ENCODE data around the gene SMARCC1. TPM values are rescaled to one million over a fixed set of nuclear protein-coding genes. Genes with fewer than 3 reads are reported as not detected.
A peak's percentile ranks its signal among the peaks of the same experiment; 100 is the strongest.

SMARCC1 gene
- total RNA-seq, 1 donor from 2014 or later, result 41.5 TPM

DNA sequence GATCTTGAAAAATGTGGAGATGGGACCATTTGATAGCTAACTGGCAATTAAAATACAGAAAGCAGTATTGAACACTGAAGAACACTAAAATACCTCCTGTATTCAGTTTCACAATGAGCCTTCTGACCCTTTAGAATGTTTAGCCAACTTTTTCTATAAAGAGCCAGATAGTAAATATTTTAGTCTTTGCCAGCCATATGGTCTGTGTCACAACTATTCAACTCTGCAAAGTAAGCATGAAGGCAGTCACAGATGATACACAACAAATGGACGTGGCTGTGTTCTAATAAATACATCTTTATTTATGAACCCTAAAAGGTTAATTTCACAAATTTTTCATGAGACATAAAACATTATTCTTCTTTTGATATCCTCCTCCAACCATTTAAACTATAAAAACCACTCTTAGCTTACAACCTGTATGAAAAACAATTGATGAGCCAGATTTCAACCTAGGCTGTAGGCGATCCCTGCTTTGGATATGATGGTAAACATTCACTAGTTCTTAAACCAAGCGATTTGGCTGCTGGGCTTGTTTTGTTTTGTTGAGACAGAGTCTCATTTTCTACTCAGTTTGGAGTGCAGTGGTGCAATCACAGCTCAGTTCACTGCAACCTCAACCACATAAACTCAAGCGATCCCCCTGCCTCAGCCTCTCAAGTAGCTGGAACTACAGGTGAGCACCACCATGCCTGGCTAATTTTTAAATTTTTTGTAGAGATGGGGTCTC, 189.5 kb downstream of the SMARCC1 start:
- no peak for DNase-seq (ENCODE audit: low read depth)

DNA sequence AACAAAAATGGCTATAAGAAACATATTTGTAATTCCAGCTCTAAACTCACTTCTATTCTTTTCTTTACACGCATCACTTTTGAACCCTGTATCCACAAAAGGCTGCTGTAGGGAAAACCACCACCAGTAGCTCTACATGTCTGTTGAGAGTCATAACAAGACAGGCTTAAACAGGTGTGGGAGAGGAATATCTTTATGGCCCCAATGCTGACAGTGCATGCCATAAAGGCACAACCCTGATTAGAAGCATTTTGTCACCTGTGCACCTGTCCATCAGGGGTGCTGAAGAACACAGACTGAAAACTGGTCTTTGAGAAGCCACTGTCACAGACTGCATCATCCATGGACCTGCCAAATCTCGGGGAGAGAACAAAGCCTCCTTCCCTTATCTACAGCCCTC, 191.5 kb downstream of the SMARCC1 start:
- no peak for DNase-seq (ENCODE audit: low read depth)

DNA sequence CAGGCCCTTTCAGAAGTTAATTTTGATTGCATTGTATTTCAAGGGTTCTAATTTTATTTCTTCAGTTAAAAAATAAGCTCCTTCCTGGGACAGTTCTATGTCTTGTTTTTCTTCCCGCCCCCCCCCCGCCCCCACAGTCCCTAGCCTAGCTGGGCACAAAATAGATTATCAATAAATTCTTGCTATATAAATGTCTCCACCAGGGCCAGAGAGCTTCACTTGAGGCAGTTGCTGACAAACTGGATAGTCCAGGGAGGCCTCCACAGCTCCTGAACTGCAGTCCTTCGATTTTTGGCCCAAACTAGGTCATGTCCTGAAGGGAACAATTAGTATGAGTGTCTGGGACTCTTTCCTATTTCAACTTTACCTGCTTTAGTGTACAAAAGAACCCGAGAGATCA, 193.1 kb downstream of the SMARCC1 start:
- no peak for DNase-seq (ENCODE audit: low read depth)

DNA sequence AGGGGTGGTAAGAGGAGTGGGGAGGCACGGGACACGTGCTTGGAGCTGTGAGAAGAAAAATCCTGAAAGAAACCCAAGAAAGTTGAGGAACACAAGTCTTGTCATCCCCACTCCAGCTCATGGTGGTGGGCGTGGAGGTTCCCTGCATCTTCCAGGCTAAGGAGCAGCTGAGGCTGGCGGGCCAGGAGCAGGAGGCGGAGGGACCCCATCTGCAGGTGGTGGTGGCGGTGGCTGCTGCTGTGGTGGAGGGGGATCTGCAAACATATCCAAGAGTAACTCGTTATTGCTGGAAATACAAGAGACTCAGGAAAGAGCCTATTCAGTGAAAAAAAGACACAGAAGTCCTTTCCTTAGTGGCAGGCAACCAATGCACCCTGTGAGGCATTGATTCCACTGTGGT, 193.6 kb downstream of the SMARCC1 start:
- DNase-seq (ENCODE audit: low read depth), result no peak

DNA sequence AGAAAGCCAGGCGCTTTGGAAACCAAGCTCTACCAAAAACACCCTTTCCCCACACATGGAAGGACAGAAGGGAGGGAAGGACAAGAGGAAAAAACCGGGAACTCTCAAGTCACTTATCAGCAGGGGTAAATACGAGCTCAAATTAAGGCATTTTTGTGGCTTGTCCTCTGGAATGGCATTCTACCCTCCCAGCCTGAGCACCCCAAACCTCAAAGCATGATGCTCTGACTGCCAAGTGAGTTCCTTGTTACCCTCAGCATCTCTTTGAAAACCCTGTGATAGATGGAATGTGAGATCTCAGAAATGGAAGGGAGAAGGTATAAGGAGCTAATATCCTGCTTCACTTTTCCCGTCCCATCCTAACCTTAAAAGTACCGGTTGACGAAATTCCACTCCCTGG, 194.9 kb downstream of the SMARCC1 start:
- peak; percentile 40 for DNase-seq (ENCODE audit: low read depth)

DNA sequence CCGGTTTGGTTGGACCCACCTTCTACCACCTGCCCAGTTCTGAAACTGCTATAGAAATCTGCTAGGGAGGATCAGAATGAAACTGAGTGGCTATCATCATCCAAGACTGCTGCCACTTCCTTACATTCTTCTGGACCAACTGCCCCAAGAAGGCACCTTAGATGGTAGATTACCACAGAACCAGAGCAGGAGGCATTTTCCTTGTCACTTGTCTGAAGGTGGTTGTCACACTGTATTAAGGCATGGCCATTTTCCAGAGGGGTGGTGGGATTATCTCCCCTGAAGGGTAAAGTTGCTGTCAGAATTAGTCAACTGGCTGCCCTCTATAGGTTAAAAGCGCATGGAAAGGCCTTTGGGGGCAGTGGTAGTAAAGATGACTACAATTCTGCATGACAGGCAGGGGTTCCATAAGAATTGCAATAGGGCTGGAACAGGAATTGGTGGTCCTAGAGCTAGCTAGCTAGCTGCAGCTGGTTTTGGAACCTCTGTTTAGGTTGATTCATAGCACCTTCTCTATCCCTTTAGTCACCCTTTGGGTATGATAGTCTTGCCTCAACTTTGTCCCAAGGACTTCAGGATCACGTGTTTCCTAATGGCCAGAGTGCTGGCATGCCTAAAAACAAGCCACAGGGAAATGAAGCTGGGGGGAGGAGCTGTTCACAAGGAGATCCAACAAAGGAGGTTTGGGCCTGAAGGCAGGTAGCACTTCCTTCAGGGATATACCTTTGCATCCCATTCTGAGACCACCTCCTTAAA, 198.2 kb downstream of the SMARCC1 start:
- no peak for DNase-seq (ENCODE audit: low read depth)

DNA sequence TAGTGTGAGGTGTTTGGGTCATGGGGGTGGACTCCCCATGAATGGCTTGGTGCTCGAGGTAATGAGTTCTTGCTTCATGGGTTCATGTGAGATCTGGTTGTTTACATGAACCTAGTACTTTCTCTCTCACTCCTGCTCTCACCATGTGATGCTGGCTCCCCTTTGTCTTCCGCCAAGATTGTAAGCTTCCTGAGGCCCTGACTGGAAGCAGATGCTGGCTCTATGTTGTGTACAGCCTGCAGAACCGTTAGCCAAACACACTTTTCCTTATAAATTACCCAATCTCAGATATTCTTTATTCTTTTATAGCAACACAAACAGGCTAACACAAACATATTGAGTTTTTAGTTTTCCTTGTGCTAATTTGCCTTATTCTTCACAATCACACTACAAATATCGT, 199.9 kb downstream of the SMARCC1 start:
- no peak for DNase-seq (ENCODE audit: low read depth)

DNA sequence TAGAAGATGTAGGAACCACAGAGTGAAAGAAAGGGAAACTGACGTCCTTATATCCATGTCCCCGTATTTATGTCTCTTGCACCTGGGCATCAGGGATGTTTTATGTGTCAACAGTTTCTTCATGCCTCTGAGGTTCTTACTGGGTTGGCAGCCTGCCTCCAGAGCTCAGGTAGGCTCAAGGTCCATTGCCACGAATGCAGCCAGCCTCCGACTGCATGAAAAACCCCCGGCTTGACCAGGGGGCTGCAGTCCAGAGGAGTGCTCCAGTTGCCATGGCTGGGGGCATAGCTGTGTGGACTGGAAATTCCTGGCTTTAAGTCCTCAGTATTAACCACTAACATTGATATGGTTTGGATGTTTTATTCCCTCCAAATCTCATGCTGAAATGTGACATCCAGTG, 200.3 kb downstream of the SMARCC1 start:
- no peak for DNase-seq (ENCODE audit: low read depth)

DNA sequence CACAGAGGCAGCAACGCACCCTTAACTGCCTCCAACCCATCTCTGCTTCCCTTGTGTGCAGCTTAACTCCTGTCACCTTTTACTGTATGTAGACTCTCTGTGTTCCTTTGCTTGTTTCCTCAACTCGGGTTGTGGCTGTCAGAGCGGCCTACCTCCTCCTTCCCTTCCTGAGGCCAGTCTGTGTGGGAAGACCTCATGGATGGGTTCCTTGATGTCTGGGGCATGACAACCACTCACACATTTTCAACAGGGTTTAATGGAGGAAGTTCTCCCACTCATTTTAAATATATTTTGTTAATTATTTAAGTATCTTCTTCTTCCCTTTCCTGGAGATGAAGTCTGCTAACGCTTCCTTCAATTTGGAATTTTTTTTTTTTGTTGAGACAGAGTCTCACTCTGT, 201.2 kb downstream of the SMARCC1 start:
- DNase-seq (ENCODE audit: low read depth), result no peak

DNA sequence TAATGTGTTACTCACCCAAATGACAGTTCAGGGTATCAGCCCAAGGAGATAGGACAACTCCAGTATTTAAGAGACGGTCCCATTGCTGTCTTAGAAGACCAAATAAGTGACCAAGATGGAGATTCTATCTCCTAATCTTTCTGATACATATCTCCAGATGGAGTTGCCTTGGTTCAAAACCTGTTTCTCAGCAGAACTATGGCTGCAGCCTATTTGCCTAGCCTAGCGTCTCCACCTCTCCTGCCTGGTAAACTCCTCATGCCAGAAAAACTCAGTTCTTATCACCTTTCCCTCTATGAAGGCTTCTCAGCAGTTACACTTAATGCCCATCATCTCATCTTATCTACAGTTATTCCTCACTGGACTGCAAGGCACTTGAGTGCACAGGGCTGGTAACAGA, 201.8 kb downstream of the SMARCC1 start:
- no peak for DNase-seq (ENCODE audit: low read depth)

DNA sequence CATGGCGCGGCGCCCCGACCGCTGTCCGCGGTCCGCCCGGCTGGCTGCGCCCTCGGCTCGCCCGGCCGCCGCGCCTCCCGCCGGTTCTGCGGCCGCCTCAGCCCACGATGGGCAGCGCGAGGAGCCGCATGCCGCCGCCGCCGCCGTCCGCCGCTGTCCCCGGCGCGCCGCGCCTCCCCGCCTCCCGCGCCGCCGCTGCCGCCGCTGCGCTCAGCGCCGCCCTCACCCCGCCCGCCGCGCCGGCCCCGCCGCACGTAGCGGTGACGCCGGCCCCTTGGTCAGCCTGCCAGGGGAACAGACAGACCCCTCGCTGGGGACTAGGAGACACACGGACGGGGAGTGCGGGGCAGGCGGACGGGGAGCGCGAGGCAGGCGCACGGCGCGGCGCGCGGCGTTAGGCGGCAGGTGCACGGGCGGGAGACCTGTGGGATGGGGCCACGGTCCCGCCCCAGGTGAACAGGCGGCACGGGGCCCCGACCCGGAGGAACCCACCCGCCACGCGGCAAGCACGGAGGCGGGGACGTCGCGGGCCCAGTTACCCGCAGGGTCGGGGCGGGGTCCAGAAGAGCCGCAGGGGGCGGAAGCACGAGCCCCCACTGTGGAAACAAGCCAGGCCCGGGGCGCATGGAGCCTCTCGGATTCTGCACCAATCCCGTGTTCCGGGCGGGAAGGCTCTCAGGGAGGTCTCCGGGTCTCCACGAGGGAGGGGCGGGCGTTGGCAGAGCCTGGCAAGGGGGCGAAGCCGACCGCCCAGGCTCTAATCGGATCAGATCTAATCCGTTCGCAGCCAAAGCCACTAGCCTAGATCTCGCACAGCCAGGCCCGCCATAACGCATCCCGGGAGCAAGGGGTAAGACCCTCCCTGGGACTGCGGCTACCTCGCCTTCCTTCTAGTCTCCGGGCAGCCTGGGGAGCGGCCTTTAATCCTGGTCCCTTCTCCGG, 202.7 kb downstream of the SMARCC1 start, which contains the start of gene CSPG5:
TSS of gene CSPG5 (minus strand) at position 175 of the 942 bp plus-strand sequence. CDS start at position 3, 172 bp downstream.
- DNase-seq (ENCODE audit: low read depth), result peak; percentile 20

DNA sequence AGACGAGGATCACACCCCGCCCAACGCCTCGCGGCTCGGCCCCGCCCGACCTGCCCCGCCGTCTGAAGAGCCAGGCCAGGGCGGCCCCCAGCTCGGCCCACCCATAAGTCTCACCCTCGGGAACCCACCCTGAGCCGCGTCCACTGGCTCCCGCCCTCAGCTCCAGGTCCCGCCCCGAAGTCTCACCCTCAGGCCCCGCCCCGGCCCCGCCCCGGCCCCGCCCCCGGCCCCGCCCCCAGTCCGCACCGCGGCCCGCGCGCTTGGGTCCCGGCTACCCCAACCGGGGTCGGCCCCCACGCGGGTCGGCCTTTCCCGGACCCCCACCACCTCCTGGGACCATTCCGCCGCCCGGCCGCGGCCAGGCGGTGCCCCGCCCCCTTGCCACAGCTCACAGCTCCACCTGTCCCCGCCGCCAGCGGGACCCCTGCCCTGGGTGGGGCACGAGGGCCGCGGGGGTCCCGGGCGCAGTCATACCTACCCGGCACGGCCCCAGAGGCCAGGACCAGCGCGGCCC, 203.5 kb downstream of the SMARCC1 start:
- no peak for DNase-seq (ENCODE audit: low read depth)

DNA sequence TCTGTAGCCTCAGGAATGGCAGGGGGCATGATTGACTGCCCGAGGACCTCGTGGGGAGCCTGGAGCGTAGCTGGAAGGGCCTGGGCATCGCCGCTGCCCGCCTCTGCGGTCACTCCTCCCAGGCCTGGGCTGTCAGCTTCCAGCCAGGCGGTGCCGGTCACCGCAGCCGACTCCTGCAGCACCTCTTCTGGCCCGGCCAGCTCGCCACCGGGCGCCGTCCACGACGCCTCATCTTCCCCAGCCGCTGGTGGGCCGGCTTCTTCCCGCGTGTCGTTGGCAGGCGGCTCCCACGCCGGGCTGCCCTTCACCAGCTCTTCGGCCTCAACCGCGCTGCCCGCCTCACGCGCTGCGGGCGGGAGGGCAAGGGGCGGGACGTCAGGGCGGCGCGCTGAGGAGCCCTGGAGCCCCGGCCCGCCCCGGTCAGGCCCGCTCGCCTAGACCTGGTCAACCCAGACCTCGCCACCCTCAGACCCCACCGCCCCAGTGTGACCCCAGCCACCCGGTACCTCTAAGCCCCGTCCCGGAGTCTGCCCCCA, 204.0 kb downstream of the SMARCC1 start:
- peak; percentile 30 for DNase-seq (ENCODE audit: low read depth)

DNA sequence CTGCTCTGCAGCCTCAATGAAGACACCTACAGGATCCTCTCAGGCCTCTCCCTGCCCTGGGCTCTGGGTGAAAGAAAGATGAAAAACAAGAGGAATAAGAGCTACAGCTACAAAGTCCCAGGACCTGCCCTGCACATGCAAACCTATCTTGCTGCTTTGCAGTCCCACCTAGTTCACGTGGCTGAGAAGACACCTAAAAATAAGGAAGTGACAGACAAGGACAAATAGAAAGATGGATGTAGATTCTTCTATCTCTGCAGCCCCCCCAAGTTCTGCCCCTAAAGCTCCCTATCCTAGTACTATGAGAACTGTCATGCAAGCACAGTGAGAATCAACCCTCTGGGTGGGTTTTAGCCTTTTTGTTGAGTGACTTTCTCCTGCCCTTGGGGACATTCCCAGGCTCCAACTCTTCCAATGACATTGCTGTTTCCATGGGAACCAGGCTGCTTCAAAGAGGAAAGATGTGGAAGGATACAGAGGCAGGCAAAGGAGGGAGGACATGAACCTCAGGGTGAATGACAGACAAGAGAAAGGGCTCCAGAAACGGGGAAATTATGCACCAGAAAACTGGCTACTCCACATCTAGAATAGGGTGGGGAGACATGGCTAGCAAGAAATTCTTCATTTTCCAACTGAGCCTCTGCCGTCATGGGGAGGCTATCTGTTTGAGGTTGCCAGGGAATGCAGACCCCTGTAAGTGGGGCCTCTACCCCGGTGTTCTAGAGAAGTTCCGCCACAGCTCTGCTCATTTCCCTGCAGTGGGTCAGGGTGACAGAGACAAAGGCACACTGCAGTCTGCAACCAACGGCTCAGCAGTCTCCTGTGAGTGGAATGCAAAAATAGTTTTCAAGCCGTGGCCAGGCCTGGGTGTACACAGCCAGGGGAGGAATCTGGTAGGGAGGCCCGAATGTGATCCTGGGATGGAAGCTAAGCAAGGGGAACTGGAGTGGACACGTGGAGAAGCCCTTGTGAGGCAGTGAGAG, 208.2 kb downstream of the SMARCC1 start:
- DNase-seq (ENCODE audit: low read depth), result no peak

DNA sequence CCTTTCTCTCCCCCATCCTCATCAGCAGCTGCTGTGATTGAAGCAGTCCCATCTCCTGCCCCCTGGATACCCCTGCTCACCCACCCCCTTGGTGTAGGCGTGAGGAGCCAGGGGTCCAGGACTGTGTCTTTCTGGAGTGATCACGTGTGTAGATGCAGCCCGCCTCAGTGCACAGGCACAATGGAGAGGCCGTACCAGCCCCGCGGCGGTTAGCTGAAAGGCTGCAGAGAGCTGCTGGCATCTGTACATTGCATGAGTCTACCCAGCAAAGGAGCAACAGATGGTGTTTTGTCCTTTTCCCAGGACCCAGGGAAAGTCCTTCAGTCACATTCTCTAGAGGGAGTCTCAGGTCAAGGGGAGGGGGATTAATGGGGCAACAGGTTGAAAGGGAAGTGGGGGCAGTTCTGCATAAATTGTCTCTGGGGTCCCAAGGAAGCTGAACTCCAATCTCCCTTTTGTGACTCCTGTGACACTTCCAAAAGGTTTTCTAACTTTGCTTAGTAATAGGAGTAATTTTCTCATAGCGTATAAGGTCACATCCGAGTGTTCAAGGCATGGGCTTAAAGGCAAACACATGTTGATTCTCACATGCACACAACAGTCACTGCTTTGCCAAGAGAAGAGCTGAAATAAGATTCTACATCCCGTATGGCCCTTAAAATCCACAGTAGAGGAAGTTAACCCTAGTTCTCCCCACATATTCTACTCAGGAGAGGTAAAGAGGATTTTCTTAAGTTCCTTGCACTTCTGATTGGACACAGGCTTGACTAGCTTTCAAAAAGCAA, 210.1 kb downstream of the SMARCC1 start:
- no peak for DNase-seq (ENCODE audit: low read depth)

DNA sequence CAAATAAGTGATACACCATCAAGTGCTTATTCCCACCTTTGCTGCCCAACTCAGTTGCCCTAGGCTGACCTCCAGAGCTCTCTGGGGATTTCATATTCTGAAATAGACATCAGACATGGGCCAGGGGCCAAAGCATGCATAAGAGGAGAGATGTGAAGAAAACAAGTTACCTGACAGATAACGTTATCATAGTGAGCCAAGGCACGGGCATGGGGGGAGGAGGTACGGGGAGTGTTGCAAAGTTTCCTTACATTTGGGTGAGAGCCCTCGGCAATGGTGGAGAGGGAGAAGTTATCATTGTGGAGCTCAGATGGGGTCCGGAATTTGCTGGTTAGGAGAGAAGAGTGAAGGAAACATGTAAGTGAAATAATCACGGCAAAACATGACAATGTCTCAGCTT, 212.8 kb downstream of the SMARCC1 start:
- DNase-seq (ENCODE audit: low read depth), result no peak

DNA sequence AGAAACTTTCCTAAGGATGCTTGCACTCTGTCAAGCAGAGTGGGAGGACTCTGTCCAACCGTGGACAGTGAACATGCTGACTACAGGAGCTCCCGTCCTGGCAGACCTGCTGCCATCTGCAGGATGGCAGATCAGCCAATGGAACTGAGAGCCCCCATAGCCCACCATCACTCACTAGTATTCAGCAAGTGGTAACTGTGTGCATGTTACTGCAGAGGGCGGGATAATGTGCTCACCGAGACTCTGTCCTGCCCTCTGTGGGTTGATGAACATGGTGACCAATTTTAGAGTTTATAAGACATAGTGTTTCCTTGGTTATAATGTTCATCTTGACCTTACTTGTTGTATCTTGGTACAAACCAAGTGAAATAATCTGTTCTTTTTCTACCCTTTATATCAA, 214.5 kb downstream of the SMARCC1 start:
- no peak for DNase-seq (ENCODE audit: low read depth)

DNA sequence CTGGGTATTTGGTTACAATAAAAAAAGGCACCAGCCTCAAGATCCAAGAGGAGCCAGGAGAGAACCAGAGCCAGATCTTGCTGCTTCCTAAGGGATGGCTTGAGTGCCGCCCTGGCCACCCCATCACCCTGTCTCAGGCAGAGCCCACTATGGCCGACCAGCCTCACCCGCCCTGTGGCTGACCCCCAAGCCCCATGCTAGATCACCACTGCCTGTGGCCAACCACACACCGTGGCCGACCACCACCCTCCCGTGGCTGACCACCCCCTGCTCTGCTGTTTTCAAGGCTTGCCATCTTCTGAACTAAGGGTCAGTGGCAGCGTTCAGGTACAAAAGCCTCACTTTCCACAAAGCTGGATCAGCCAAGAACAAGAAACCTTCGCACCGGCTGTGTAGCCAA, 215.0 kb downstream of the SMARCC1 start:
- DNase-seq (ENCODE audit: low read depth), result no peak
